Esophagus muscularis mucosa (tissue), 4 donors: Measurements from ENCODE around the gene MATCAP1. TPM values are rescaled to one million over a fixed set of nuclear protein-coding genes. Genes with fewer than 3 reads are reported as not detected.

Experiments used
- DNase-seq: peaks from one replicate; pipeline ENCODE4 v3.0.0-alpha.2; 2017; ENCODE audit errors: extremely low spot score
- H3K27ac ChIP-seq, 4 donors: fragments of 200-600 bp; sonication (generic); replicated peaks in 1 of 4; 1 replicate in 3 of 4; 2 replicates in 1 of 4; pipeline ENCODE4 v1.5.1; 2016 to 2019; ENCODE audit warnings: mild to moderate bottlenecking in 1 of 4
- H3K27me3 ChIP-seq, 4 donors: fragments of 200-600 bp; sonication (generic); one replicate each; pipeline versions ENCODE4 v1.5.1 to v1.6.0; 2016 to 2019
- H3K36me3 ChIP-seq, 4 donors: fragments of 200-600 bp; sonication (generic); one replicate each; pipeline ENCODE4 v1.5.1; 2016 to 2019
- H3K4me1 ChIP-seq, 4 donors: fragments of 200-600 bp; sonication (generic); one replicate each; pipeline ENCODE4 v1.5.1; 2016 to 2019
- H3K4me3 ChIP-seq, 4 donors: fragments of 200-600 bp; sonication (generic); 1 replicate in 2 of 4; 2 replicates in 2 of 4; pipeline ENCODE4 v1.5.1; 2016 to 2019; ENCODE audit warnings: mild to moderate bottlenecking in 4 of 4, moderate library complexity in 1 of 4
- H3K9me3 ChIP-seq, 4 donors: fragments of 200-600 bp; sonication (generic); 1 replicate in 3 of 4; 2 replicates in 1 of 4; pipeline ENCODE4 v1.5.1; 2016 to 2019
- CTCF ChIP-seq, 3 experiments: fragments of 200-600 bp in 2 of 3; fragments of 450-650 bp in 1 of 3; sonication (generic) in 2 of 3; IDR thresholded peaks; one replicate each; pipeline ENCODE4 v1.5.1; 2017 to 2019; ENCODE audit warnings: antibody characterized with exemption in 3 of 3, mild to moderate bottlenecking in 2 of 3, moderate library complexity in 1 of 3
- EP300 ChIP-seq: sonication (generic); formaldehyde crosslinking; IDR thresholded peaks from one replicate; pipeline ENCODE4 v1.6.1; 2017; ENCODE audit warnings: antibody characterized with exemption
- POLR2A ChIP-seq: fragments of 450-650 bp; IDR thresholded peaks from one replicate; pipeline ENCODE4 v1.6.1; 2017; ENCODE audit warnings: antibody characterized with exemption, moderate library complexity, mild to moderate bottlenecking, low read depth
- POLR2AphosphoS5 ChIP-seq, 2 donors: sonication (generic); formaldehyde crosslinking; IDR thresholded peaks; one replicate each; pipeline ENCODE4 v1.6.1; 2017; ENCODE audit warnings: antibody characterized with exemption in 2 of 2
- WGBS: methylation state at CpG from one replicate; pipeline ENCODE4 v1.1.5; 2018; 5-methylcytosine and 5-hydroxymethylcytosine counted together
- intact Hi-C: fragments of 100-400 bp; cut with DNase I; formaldehyde crosslinking; loops from one replicate; pipeline ENCODE4 v1.15.1; 2023
- total RNA-seq, 4 donors: library from RNA; depleted of rRNA; stranded (reverse); fragments of >200 nt; gene quantifications; one replicate each; pipeline versions ENCODE4 v1.1.0 to v1.2.1, GENCODE V29; 2016

The MATCAP1 gene
- total RNA-seq, 4 donors from 2014 or later = 7.8 to 17.7 (median 11.2) TPM

GRCh38 chr16:67212766-67213165 lies 29.0 kb upstream of the MATCAP1 start:
- Histone ChIP-seq H3K27me3 (no peaks in the 10 kb centered on the region), H3K36me3 (peaks cover 0 to 40% (median 6%) of the 10 kb centered on the region in 4 donors), H3K4me1 (peaks cover 16 to 25% (median 22%) of the 10 kb centered on the region in 4 donors), H3K27ac (no peak overlapping the region), H3K4me3 (no peak overlapping the region), H3K9me3 (no peaks in the 10 kb centered on the region)
- TF ChIP-seq EP300 (no peak), POLR2AphosphoS5 (IDR thresholded peaks at IDR 0.05) (no peak), CTCF (IDR thresholded peaks at IDR 0.05) (no peak), POLR2A (no peak)
- DNase-seq = no peak
- intact Hi-C loops = no loop called here

- H3K4me3 ChIP-seq = no peak overlapping the region
- peaks cover 10 to 17% (median 13%) of the 10 kb centered on the region in 4 donors for H3K4me1 ChIP-seq
- H3K36me3 ChIP-seq = peaks cover 0 to 44% (median 6%) of the 10 kb centered on the region in 4 donors
- H3K27me3 ChIP-seq = no peaks in the 10 kb centered on the region
- no peak for DNase-seq
- H3K9me3 ChIP-seq = no peaks in the 10 kb centered on the region
- H3K27ac ChIP-seq = no peak overlapping the region
- TF ChIP-seq POLR2A (no peak), POLR2AphosphoS5 (IDR thresholded peaks at IDR 0.05) (no peak), EP300 (no peak), CTCF (IDR thresholded peaks at IDR 0.05) (no peak)
- intact Hi-C loops = no loop called here
- 85% methylated on average over 7 of the region's 7 CpGs for WGBS
Measured at GRCh38 chr16:67211674-67212073, 27.9 kb upstream of the MATCAP1 start.

GRCh38 chr16:67210069-67210937 lies 26.5 kb upstream of the MATCAP1 start:
- H3K9me3 ChIP-seq = no peaks in the 10 kb centered on the region
- TF ChIP-seq POLR2A (no peak), EP300 (no peak), CTCF (IDR thresholded peaks at IDR 0.05) (no peak), POLR2AphosphoS5 (IDR thresholded peaks at IDR 0.05) (no peak)
- H3K27me3 ChIP-seq = no peaks in the 10 kb centered on the region
- no peak overlapping the region for H3K27ac ChIP-seq
- intact Hi-C loops = no loop called here
- H3K4me1 ChIP-seq = peaks cover 0 to 6% (median 3%) of the 10 kb centered on the region in 4 donors
- H3K4me3 ChIP-seq = no peak overlapping the region
- peaks cover 0 to 39% (median 6%) of the 10 kb centered on the region in 4 donors for H3K36me3 ChIP-seq
- WGBS = 89% methylated on average over 6 of the region's 25 CpGs
- DNase-seq = no peak

- no peak for TF ChIP-seq CTCF (IDR thresholded peaks at IDR 0.05)
- TF ChIP-seq EP300 = no peak
- TF ChIP-seq POLR2AphosphoS5 (IDR thresholded peaks at IDR 0.05) = no peak
- TF ChIP-seq POLR2A = no peak
- DNase-seq = no peak
- Histone ChIP-seq H3K36me3 (peaks cover 0 to 33% (median 6%) of the 10 kb centered on the region in 4 donors), H3K27me3 (no peaks in the 10 kb centered on the region), H3K9me3 (no peaks in the 10 kb centered on the region), H3K4me3 (no peak overlapping the region), H3K27ac (no peak overlapping the region), H3K4me1 (peaks cover 0 to 6% (median 3%) of the 10 kb centered on the region in 4 donors)
- WGBS = 97% methylated on average over 6 of the region's 8 CpGs
- intact Hi-C loops = no loop called here
Measured at GRCh38 chr16:67209565-67209964, 25.8 kb upstream of the MATCAP1 start.
